WTC11 (cell line): ENCODE measurements around the gene CDK12. TPM values are rescaled to one million over a fixed set of nuclear protein-coding genes. Genes with fewer than 3 reads are reported as not detected.
A peak's percentile ranks its signal among the peaks of the same experiment; 100 is the strongest.

ENCODE experiments used
- ATAC-seq: fragments of 200-7000 bp; cut with Tn5 transposase; 2 replicates; pipeline ENCODE4 v1.10.0; 2021; ENCODE audit warnings: mild to moderate bottlenecking, moderate library complexity
- Bru-seq: library from RNA; stranded (reverse); fragments of 400-500 nt; gene quantifications from one replicate; lab custom pipeline; 2021; lab: Mats Ljungman, UMichigan
- CTCF ChIA-PET: fragments of 300-600 bp; sonication (Branson Sonifier 250); formaldehyde crosslinking; loops from one replicate; lab custom pipeline; 2021; ENCODE audit warnings: antibody characterized with exemption; lab: Charles Lee
- POLR2A ChIA-PET: fragments of 350-600 bp; sonication (Branson Sonifier 250); formaldehyde crosslinking; loops from one replicate; lab custom pipeline; 2021; ENCODE audit warnings: antibody characterized with exemption; lab: Charles Lee
- DNase-seq: peaks from one replicate; pipeline ENCODE4 v3.0.0; 2021; ENCODE audit warnings: low spot score
- H3K27ac Mint-ChIP-seq: 2 replicates; pipeline ENCODE4 v1.8.0; 2021; ENCODE audit warnings: mixed read lengths
- H3K27me3 Mint-ChIP-seq: 2 replicates; pipeline ENCODE4 v1.8.0; 2021; ENCODE audit warnings: low read depth, mild to moderate bottlenecking, moderate library complexity, mixed read lengths
- H3K36me3 Mint-ChIP-seq: 2 replicates; pipeline ENCODE4 v1.8.0; 2021; ENCODE audit warnings: mixed read lengths
- H3K4me1 Mint-ChIP-seq: 2 replicates; pipeline ENCODE4 v1.8.0; 2022; ENCODE audit warnings: mixed read lengths
- H3K4me3 Mint-ChIP-seq: 2 replicates; pipeline ENCODE4 v1.8.0; 2021; ENCODE audit warnings: mild to moderate bottlenecking, moderate library complexity, mixed read lengths
- H3K9me3 Mint-ChIP-seq: 2 replicates; pipeline ENCODE4 v1.8.0; 2021; ENCODE audit warnings: mixed read lengths
- AR ChIP-seq: fragments of 250-450 bp; sonication (Bioruptor Pico); IDR thresholded peaks from 2 replicates; pipeline ENCODE4 v1.9.0; 2021; ENCODE audit warnings: mild to moderate bottlenecking
- ARID4B ChIP-seq: sonication (generic); formaldehyde crosslinking; IDR thresholded peaks from 2 replicates; pipeline ENCODE4 v1.8.0; 2023; ENCODE audit warnings: missing genetic modification reagents, mild to moderate bottlenecking, borderline replicate concordance
- ATF2 ChIP-seq: sonication (generic); formaldehyde crosslinking; IDR thresholded peaks from 2 replicates; pipeline ENCODE4 v1.8.1; 2022; ENCODE audit warnings: low read depth, missing genetic modification reagents, borderline replicate concordance
- CBFB ChIP-seq: sonication (generic); formaldehyde crosslinking; IDR thresholded peaks from 2 replicates; pipeline ENCODE4 v1.8.1; 2022; ENCODE audit warnings: mild to moderate bottlenecking, low read depth, missing genetic modification reagents
- ETV6 ChIP-seq: sonication (generic); formaldehyde crosslinking; IDR thresholded peaks from 2 replicates; pipeline ENCODE4 v1.8.1; 2022; ENCODE audit warnings: mild to moderate bottlenecking, missing genetic modification reagents
- FOXK1 ChIP-seq: sonication (generic); formaldehyde crosslinking; IDR thresholded peaks from 2 replicates; pipeline ENCODE4 v1.8.0; 2022; ENCODE audit warnings: mild to moderate bottlenecking, moderate library complexity, missing genetic modification reagents
- GABPB1 ChIP-seq: sonication (generic); formaldehyde crosslinking; IDR thresholded peaks from 2 replicates; pipeline ENCODE4 v1.8.1; 2023; ENCODE audit warnings: mild to moderate bottlenecking, missing genetic modification reagents
- GTF2I ChIP-seq: fragments of 250-450 bp; sonication (Bioruptor Pico); conservative IDR thresholded peaks from 2 replicates; pipeline ENCODE4 v1.4.0; 2021; ENCODE audit warnings: mild to moderate bottlenecking
- NFATC4 ChIP-seq: fragments of 250-450 bp; sonication (Bioruptor Pico); IDR thresholded peaks from 2 replicates; pipeline ENCODE4 v1.9.0; 2021; ENCODE audit warnings: mild to moderate bottlenecking
- RELA ChIP-seq: sonication (generic); formaldehyde crosslinking; IDR thresholded peaks from 2 replicates; pipeline ENCODE4 v1.8.1; 2022; ENCODE audit warnings: missing genetic modification reagents, mild to moderate bottlenecking, borderline replicate concordance
- SP1 ChIP-seq: sonication (generic); formaldehyde crosslinking; conservative IDR thresholded peaks from 2 replicates; pipeline ENCODE4 v1.8.1; 2022; ENCODE audit warnings: missing genetic modification reagents
- STAT6 ChIP-seq: sonication (generic); formaldehyde crosslinking; conservative IDR thresholded peaks from 2 replicates; pipeline ENCODE4 v1.8.1; 2023; ENCODE audit warnings: mild to moderate bottlenecking, low read depth, missing genetic modification reagents, moderate library complexity
- USF1 ChIP-seq: sonication (generic); formaldehyde crosslinking; IDR thresholded peaks from 2 replicates; pipeline ENCODE4 v1.8.0; 2022; ENCODE audit warnings: mild to moderate bottlenecking, missing genetic modification reagents
- ZBTB21 ChIP-seq: sonication (generic); formaldehyde crosslinking; IDR thresholded peaks from 2 replicates; pipeline ENCODE4 v1.8.1; 2023; ENCODE audit warnings: mild to moderate bottlenecking, missing genetic modification reagents, borderline replicate concordance
- ZNF416 ChIP-seq: fragments of 250-450 bp; sonication (Bioruptor Pico); IDR thresholded peaks from 2 replicates; pipeline ENCODE4 v1.9.0; 2021; ENCODE audit warnings: mild to moderate bottlenecking, inconsistent platforms
- ZNF532 ChIP-seq: fragments of 250-450 bp; sonication (Bioruptor Pico); IDR thresholded peaks from 2 replicates; pipeline ENCODE4 v1.9.0; 2021; ENCODE audit warnings: mild to moderate bottlenecking, borderline replicate concordance
- long read RNA-seq, 3 experiments: library from RNA in 1 of 3; library from capped mRNA in 1 of 3; library from polyadenylated mRNA in 1 of 3; unstranded in 2 of 3; stranded (forward) in 1 of 3; transcript quantifications; one replicate each; pipeline ENCODE4 v2.0.0, GENCODE V29; 2021
- total RNA-seq: library from RNA; stranded (reverse); gene quantifications from 3 replicates; pipeline ENCODE4 v1.2.3, GENCODE V29; 2021

Gene CDK12
- total RNA-seq (58.4 to 61.6 TPM (median 59.5 TPM) in 3 replicates), Bru-seq, nascent RNA (percentile 78 among the genes with signal in this experiment)
- long read RNA-seq, experiment 1, full-length matches to known transcripts: 44 of 101 reads
- long read RNA-seq, experiment 1, partial matches to known transcripts: 27 of 101 reads
- long read RNA-seq, experiment 1, other reads (novel, unspliced or antisense): 30 of 101 reads
- long read RNA-seq, experiment 2, full-length matches to known transcripts: 13 of 52 reads
- long read RNA-seq, experiment 2, partial matches to known transcripts: 10 of 52 reads
- long read RNA-seq, experiment 2, other reads (novel, unspliced or antisense): 29 of 52 reads
- long read RNA-seq, experiment 3, partial matches to known transcripts: 0 of 17 reads
- long read RNA-seq, experiment 3, other reads (novel, unspliced or antisense): 17 of 17 reads

GRCh38 chr17:39461113-39461925 lies at the start of gene CDK12:
TSS of gene CDK12 (plus strand) at chr17:39461486. CDS start at chr17:39462072, 586 bp downstream.
- peak; percentile 92 for ATAC-seq
- H3K4me3 Mint-ChIP-seq: peak within 1 kb of the TSS; percentile 93
- peak within 1 kb of the TSS; percentile 99 for H3K27ac Mint-ChIP-seq
- peaks cover 26% of the 10 kb centered on the region for H3K4me1 Mint-ChIP-seq
- H3K36me3 Mint-ChIP-seq: no peaks in the 10 kb centered on the region; the same call in 1 of the 2 replicates
- ChIA-PET POLR2A (interaction anchor here (0.6 to 2.2 kb wide), 8 partner anchors 9 to 227 kb away, joined by 3 to 23 read pairs (median 4); partner anchors contain the start of gene MED1), CTCF (interaction anchor here (0.8 to 2.0 kb wide), 10 partner anchors 10 to 758 kb away, joined by 3 to 16 read pairs (median 4); partner anchors contain the start of genes MED1 and WIPF2)
- H3K9me3 Mint-ChIP-seq: no peaks in the 10 kb centered on the region
- peak; percentile 93 for DNase-seq
- no peaks in the 10 kb centered on the region; the same call in 1 of the 2 replicates for H3K27me3 Mint-ChIP-seq
- TF ChIP-seq USF1: no peak
- peak; percentile 55; the same call in 1 of the 2 replicates for TF ChIP-seq FOXK1 (CRISPR knock-in tag)
- peak; percentile 47; the same call in 1 of the 2 replicates for TF ChIP-seq RELA (CRISPR knock-in tag)
- TF ChIP-seq ZBTB21 (CRISPR knock-in tag): no peak
- no peak for TF ChIP-seq ZNF532
- TF ChIP-seq STAT6: no peak
- TF ChIP-seq ARID4B (CRISPR knock-in tag): no peak
- TF ChIP-seq ETV6 (CRISPR knock-in tag): peak; percentile 33; the same call in 1 of the 2 replicates
- TF ChIP-seq NFATC4 (CRISPR knock-in tag): peak; percentile 70; the same call in 1 of the 2 replicates
- TF ChIP-seq GTF2I (CRISPR knock-in tag): no peak
- TF ChIP-seq GABPB1 (CRISPR knock-in tag): peak; percentile 53
- peak; percentile 52; the same call in 1 of the 2 replicates for TF ChIP-seq AR (CRISPR knock-in tag)
- peak; percentile 69 for TF ChIP-seq SP1 (CRISPR knock-in tag)
- no peak for TF ChIP-seq ATF2 (CRISPR knock-in tag)
- TF ChIP-seq CBFB (CRISPR knock-in tag): no peak
- no peak for TF ChIP-seq ZNF416 (CRISPR knock-in tag)
